ENCODE measurements around the gene CDK14.

Gene CDK14

GRCh38 chr7:90938371-90938770, 342.2 kb downstream of the CDK14 start:
- no peak for DNase-seq (ENCODE audit: low read depth in 3 of 3, low spot score in 1 of 3)

- no peak for DNase-seq (ENCODE audit: low read depth in 3 of 3, low spot score in 1 of 3)
These were observed 343.5 kb downstream of the CDK14 start for GRCh38 chr7:90939666-90940065.

GRCh38 chr7:90944021-90944420, 347.9 kb downstream of the CDK14 start:
- no peak for DNase-seq (ENCODE audit: low read depth in 3 of 3, low spot score in 1 of 3)

- no peak for DNase-seq (ENCODE audit: low read depth in 3 of 3, low spot score in 1 of 3)
These were observed 349.1 kb downstream of the CDK14 start for GRCh38 chr7:90945104-90945787.

- DNase-seq (ENCODE audit: low read depth in 3 of 3, low spot score in 1 of 3), result no peak
These were observed 350.8 kb downstream of the CDK14 start for GRCh38 chr7:90946730-90947501.

- DNase-seq (ENCODE audit: low read depth in 3 of 3, low spot score in 1 of 3), result no peak
These were observed 352.0 kb downstream of the CDK14 start for GRCh38 chr7:90948085-90948484.

GRCh38 chr7:90951229-90951628, 355.1 kb downstream of the CDK14 start:
- DNase-seq (ENCODE audit: low read depth in 3 of 3, low spot score in 1 of 3), result no peak

GRCh38 chr7:90951986-90952954, 356.1 kb downstream of the CDK14 start:
- DNase-seq (ENCODE audit: low read depth in 3 of 3, low spot score in 1 of 3), result no peak

GRCh38 chr7:90955641-90956207, 359.6 kb downstream of the CDK14 start:
- DNase-seq (ENCODE audit: low read depth in 3 of 3, low spot score in 1 of 3), result no peak

- no peak for DNase-seq (ENCODE audit: low read depth in 3 of 3, low spot score in 1 of 3)
These were observed 361.8 kb downstream of the CDK14 start for GRCh38 chr7:90957883-90958282.

GRCh38 chr7:90958647-90959046, 362.5 kb downstream of the CDK14 start:
- DNase-seq (ENCODE audit: low read depth in 3 of 3, low spot score in 1 of 3), result no peak

- no peak for DNase-seq (ENCODE audit: low read depth in 3 of 3, low spot score in 1 of 3)
These were observed 365.1 kb downstream of the CDK14 start for GRCh38 chr7:90961037-90961725.

GRCh38 chr7:90965211-90965610, 369.1 kb downstream of the CDK14 start:
- no peak for DNase-seq (ENCODE audit: low read depth in 3 of 3, low spot score in 1 of 3)

- DNase-seq (ENCODE audit: low read depth in 3 of 3, low spot score in 1 of 3), result no peak
These were observed 370.2 kb downstream of the CDK14 start for GRCh38 chr7:90966346-90966745.

- DNase-seq (ENCODE audit: low read depth in 3 of 3, low spot score in 1 of 3), result no peak
These were observed 372.8 kb downstream of the CDK14 start for GRCh38 chr7:90968871-90969270.

GRCh38 chr7:90972906-90973550, 376.9 kb downstream of the CDK14 start:
- DNase-seq (ENCODE audit: low read depth in 3 of 3, low spot score in 1 of 3), result no peak

GRCh38 chr7:90977056-90977455, 380.9 kb downstream of the CDK14 start:
- no peak for DNase-seq (ENCODE audit: low read depth in 3 of 3, low spot score in 1 of 3)

GRCh38 chr7:90980545-90980944, 384.4 kb downstream of the CDK14 start:
- no peak for DNase-seq (ENCODE audit: low read depth in 3 of 3, low spot score in 1 of 3)

- no peak for DNase-seq (ENCODE audit: low read depth in 3 of 3, low spot score in 1 of 3)
These were observed 386.1 kb downstream of the CDK14 start for GRCh38 chr7:90982228-90982627.

GRCh38 chr7:90984692-90985091, 388.6 kb downstream of the CDK14 start:
- DNase-seq (ENCODE audit: low read depth in 3 of 3, low spot score in 1 of 3), result no peak

Data from stimulated activated CD4-positive, alpha-beta T cell treated with anti-CD3 and anti-CD28 coated beads, TNF-alpha, amount 100 ng/mL, for 1 hour (primary cell).